ENCODE data around the gene TOB2.

GRCh38 chr22:41482319-41482935 is 35.8 kb upstream of the TOB2 start:
- TF ChIP-seq FOXA1 (IDR thresholded peaks at IDR 0.05) (no peak), CTCF (IDR thresholded peaks at IDR 0.05; ENCODE audit: low read depth, low read length, missing input control) (no peak), RAD21 (IDR thresholded peaks at IDR 0.05) (no peak), REST (IDR thresholded peaks at IDR 0.05) (no peak), RXRA (IDR thresholded peaks at IDR 0.05) (no peak), TAF1 (conservative IDR thresholded peaks at IDR 0.05) (no peak)

Data from liver (tissue), 3 donors.